ENCODE measurements around the gene GRK6.

Gene GRK6

DNA sequence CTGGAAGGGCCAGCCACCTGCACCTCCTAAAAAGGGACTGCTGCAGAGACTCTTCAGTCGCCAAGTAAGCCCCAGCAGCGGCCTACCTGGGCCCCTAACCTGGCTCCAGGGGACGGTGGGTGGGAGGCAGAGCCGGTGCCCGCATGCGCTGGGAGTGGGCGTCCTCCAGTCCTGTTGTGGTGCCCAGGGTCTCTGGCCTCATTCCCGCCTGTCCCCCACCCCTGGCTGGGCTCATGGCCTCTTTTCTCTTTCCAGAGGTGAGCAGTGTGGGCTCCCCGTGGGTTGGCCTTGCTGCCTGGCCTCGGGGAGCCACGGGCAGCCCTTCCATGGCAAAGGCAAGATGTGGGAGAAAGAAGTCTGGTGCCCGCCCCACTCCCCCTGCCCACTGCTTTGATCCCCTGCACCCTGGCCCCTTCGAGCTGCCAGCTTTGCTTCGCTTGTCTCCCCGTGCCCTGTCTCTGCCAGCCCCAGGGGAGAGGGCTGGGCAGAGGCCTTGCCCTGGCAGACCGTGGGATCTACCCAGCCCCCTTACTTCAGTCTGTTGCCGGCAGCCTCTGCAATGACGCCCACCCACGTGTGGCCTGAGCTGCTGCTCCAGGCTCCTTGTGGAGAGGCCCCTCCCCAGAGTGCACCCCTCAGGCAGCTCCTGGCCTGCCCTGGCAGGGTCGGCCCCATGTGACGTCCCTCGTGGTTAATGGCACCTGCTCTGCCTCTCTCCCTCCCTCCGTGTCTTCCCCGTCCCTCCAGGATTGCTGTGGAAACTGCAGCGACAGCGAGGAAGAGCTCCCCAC, 14.7 kb downstream of the GRK6 start:
- DNase-seq (ENCODE audit: low spot score): no peak

GRCh38 chr5:177442066-177442826, 15.8 kb downstream of the GRK6 start:
- no peak for DNase-seq (ENCODE audit: low spot score)

DNA sequence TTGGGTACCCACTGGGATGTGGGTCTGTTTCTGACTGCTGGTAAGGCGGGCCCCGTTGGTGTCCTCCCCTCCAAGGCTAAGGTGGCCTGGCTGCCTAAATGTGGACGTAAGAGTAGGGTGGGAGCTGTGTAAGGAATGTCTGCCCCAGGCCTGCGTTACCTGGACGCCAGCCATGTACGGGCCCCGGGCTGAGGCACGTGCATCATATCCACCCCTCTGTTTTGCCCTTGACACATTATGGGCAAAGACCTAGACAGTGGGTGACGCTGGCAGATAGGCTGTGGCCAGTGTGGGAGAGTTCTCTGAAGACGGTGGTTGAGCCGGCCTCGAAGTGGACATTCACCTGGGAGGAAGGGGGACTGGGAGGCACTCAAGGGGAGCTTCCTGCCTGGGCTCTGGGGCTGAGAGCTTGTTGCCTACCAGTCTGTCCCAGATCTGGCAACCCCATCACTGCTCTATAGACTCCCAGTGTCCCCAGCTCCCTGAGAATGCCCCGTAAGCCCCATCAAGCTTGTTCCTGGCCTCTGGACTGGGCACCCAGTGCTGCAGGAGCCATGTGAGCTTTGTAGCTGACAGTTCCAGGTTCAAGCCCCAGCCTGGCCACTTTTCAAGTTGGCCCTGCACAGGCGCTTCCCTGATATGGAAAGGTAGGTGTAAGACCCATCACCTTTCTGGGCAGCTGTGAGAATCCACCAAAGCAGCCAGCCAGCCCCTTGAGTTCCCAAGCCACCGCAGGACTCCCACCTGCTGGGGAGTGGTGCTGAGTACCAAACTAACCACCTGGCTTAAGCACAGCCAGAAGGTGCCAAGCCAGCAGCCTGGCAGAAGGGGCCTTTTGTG, 16.9 kb downstream of the GRK6 start:
- DNase-seq (ENCODE audit: low spot score): no peak

DNA sequence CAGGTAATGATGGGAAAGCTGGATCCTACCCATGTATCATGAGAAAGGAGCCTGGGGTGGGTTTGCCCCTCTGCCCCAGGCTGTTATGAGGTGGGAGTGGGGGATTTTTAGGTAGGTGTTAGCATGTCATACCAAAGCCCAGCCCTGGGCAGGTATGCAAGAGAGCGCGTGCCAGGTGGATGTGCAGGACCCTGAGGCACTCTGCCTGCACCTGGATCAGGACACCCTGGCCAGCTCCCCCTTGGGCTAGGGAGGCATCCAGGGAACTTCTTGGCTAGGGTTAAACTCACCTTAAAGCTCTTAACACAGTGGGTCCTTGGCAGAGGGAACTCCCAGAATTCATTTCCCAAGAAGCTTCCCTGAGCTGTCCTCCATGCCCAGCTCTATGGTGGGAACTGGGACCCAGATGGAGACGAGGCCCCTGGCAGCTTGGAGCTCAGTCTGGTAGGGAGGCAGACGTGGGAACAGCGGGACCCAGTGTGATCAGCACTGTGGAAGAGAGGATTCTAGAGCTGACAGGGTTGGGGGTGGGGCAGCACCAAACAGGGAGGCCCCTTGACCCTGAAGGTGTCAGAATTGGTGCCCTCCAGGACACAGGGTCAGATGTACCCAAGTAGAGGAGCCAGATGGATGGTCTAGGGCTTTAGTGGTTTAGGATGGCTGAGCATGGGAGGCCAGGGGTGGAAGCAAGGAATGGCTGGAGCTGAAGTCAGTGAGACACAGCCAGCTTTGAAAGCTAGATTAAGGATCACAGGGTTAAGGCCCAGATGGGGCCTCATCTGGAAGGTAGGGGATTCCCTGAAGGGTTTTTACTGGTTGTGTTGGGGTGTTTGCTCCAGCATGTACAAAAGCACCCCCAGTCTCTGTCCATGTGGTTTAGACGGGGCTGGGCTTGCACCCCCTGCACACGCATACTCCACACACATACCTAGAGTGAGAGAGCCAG, 17.9 kb downstream of the GRK6 start:
- no peak for DNase-seq (ENCODE audit: low spot score)

- no peak for DNase-seq (ENCODE audit: low spot score)
These were observed 18.8 kb downstream of the GRK6 start for GRCh38 chr5:177445052-177445916.

DNA sequence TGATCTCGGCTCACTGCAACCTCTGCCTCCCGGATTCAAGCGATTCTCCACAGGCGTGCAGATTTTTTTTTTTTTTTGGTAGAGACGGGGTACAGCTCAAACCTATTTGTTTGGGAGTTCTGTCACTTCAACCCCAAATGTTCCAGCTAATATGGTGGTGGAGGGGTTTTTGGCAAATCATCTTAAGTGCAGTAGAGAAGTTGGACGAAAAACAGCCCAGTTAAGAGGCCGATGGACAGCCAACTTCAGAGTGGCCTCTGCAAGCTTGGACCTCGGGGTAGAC, 19.4 kb downstream of the GRK6 start:
- no peak for DNase-seq (ENCODE audit: low spot score)

GRCh38 chr5:177446200-177447065, 20.0 kb downstream of the GRK6 start, which contains the start of gene PRR7:
Gene PRR7 (plus strand): TSS chr5:177446814. CDS start chr5:177455068, 8,254 bp downstream.
- peak; percentile 84 for DNase-seq (ENCODE audit: low spot score)

DNA sequence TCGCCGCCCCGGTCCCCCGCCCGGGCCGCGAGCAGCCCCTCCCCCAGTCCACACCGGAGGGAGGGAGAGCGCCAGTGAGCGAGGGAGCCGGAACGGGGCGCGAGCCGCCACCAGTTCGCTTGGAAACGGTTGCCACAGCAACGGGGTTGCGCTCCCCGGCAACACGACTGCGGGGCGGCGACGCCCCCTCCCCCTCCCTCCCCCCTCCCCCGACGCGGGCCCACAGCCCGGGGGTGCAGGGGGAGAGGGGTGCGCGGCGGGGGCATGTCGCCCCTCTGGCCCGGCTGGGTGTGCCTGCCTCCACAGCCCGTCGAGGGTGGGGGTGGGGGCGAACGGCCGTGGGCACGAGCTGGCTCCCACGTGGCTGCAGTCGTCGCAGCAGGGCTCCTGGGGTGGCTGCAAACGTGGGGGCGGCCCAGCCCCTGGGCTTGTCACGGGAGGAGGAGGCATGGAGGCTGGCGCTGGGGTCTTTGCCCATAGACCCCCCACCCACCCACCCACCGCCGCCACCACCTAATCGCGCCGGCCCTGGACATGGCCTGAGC, 20.7 kb downstream of the GRK6 start:
- DNase-seq (ENCODE audit: low spot score): peak; percentile 90

DNA sequence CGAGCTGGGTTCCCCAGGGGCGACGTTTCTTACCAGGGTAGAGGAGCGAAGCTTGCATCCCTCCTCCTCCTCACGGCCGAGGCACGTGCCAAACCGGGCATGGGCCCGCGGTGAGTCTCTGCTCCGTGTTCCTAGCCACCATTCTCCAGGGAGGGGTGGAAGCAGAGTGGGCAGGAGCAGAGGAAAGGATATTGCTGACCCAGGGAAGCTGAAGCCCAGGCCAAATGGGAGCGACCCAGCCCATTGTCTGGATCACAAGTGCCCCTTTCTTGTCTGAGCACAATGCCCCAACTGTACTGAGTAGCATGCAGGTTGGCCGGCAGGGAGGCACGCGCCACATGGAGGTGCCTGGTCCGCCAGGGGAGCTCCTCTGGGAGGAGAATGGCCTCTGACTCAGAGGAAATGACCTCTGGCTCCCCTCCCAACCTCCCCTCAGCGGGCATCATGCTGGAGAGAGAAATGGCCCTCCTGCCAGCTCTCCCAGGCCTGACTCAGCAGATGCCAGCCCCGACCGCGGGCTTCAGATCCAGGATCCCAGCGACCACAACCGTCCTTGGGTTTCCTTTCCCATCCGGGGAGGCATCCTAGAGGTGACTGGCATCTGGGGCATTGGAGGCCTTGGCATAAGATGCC, 21.3 kb downstream of the GRK6 start:
- peak; percentile 78 for DNase-seq (ENCODE audit: low spot score)

- no peak for DNase-seq (ENCODE audit: low spot score)
These were observed 21.9 kb downstream of the GRK6 start for GRCh38 chr5:177448244-177448950.

DNA sequence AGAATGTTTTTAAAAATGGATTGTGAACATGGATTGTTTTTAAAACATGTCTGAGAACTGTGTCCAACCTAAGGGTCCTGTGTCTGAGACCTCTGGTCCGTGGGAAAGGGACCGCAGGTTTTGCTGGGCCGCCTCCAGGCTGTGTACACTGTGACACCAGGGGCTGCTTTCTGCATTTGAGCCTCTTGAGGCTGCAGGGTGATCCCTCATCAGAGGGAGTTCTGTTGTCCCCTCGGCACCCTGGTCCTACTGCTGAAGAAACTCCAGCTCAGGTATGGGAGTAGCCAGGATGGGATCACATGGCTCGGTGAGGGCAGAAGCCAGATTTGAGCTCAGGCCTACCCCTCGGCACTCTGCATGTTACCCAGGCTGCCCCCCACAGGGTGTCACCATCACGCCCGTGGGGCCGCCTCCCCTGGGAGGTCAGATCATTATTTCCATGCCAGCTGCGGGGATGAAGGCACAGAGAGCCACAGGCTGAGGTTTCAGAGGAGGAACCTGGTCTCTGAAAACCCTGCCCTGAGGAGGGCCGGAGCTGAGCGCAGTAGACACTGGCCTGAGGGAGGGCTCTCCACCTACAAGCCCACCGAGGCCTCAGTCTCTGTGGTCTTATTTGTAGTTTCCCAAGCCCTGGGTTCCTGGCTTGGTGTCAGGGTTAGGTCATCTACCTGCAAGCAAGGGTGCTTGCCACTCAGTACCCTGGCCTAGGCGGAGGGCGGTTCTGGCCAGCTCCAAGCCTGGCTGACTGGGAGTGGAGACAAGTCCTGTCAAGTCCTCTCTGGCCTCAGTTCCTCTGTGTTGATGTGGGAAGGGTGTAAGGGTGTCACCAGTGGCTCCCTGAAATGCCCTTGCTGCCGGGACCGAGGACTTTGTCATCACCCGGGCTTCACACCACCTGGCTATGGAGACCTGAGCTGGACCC, 22.9 kb downstream of the GRK6 start:
- DNase-seq (ENCODE audit: low spot score): no peak

- DNase-seq (ENCODE audit: low spot score): no peak
These were observed 24.4 kb downstream of the GRK6 start for GRCh38 chr5:177450667-177451424.

- DNase-seq (ENCODE audit: low spot score): no peak
These were observed 26.5 kb downstream of the GRK6 start for GRCh38 chr5:177452688-177453638.

DNA sequence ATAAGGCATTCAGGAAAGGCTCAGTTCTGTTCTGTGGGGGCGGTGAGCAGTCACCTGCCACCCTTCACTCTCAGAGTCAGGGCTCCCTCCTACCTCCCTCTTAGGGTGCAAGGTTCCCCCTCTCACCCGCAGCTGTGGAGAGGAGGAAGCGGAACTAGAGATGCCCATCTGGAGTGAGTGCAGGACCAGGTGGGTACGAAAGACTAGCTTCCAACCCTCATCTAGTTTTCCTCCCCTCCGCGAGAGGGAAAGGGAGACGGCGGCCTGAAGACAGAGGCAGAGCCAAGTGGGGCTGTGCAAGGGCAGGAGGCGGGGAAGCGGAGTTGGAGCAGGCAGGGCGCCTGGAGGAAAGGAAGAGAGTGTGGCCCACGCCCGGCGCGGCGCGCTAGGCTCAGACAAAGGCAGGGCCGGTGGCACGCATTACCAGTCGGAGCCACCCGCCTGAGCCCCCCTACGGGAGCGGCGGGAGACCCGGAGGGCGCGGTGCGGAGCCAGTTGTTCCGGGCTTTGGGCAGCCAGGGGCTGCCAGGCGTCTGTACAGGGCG, 27.4 kb downstream of the GRK6 start:
- DNase-seq (ENCODE audit: low spot score): no peak
